Type B pancreatic cell (in vitro differentiated cells): ENCODE measurements around the gene LYPLA2. TPM values are rescaled to one million over a fixed set of nuclear protein-coding genes. Genes with fewer than 3 reads are reported as not detected.
"Not testable (repeated sequence)": the region's sequence is repeated elsewhere in the genome, so short reads cannot be mapped to it uniquely, and the experiment has no call there.

Source experiments
- DNase-seq: peaks from one replicate; pipeline ENCODE4 v3.0.0; 2021; ENCODE audit warnings: mixed read lengths; ENCODE audit not compliant: unreplicated experiment; ENCODE audit errors: extremely low spot score
- H3K27ac Mint-ChIP-seq: 2 replicates; pipeline ENCODE4 v1.8.0; 2021; ENCODE audit warnings: mild to moderate bottlenecking, mixed read lengths
- H3K27me3 Mint-ChIP-seq: 2 replicates; pipeline ENCODE4 v1.8.0; 2021; ENCODE audit warnings: mixed read lengths
- H3K36me3 Mint-ChIP-seq: 2 replicates; pipeline ENCODE4 v1.8.0; 2021; ENCODE audit warnings: mixed read lengths
- H3K4me1 Mint-ChIP-seq: one replicate; pipeline ENCODE4 v1.8.0; 2021; ENCODE audit warnings: mixed read lengths; ENCODE audit not compliant: unreplicated experiment
- H3K4me3 Mint-ChIP-seq: 2 replicates; pipeline ENCODE4 v1.8.0; 2021; ENCODE audit warnings: mild to moderate bottlenecking, mixed read lengths
- H3K9me3 Mint-ChIP-seq: 2 replicates; pipeline ENCODE4 v1.8.0; 2021; ENCODE audit warnings: mixed read lengths
- CTCF ChIP-seq: fragments of 200-600 bp; sonication (generic); conservative IDR thresholded peaks from 2 replicates; pipeline ENCODE4 v1.5.0; 2021; ENCODE audit warnings: antibody characterized with exemption, mild to moderate bottlenecking
- total RNA-seq: library from RNA; stranded (reverse); gene quantifications from 2 replicates; pipeline ENCODE4 v1.2.1, GENCODE V29; 2021; ENCODE audit warnings: low replicate concordance

LYPLA2 gene
- total RNA-seq, 1 donor from 2014 or later = 83.6 TPM

DNA sequence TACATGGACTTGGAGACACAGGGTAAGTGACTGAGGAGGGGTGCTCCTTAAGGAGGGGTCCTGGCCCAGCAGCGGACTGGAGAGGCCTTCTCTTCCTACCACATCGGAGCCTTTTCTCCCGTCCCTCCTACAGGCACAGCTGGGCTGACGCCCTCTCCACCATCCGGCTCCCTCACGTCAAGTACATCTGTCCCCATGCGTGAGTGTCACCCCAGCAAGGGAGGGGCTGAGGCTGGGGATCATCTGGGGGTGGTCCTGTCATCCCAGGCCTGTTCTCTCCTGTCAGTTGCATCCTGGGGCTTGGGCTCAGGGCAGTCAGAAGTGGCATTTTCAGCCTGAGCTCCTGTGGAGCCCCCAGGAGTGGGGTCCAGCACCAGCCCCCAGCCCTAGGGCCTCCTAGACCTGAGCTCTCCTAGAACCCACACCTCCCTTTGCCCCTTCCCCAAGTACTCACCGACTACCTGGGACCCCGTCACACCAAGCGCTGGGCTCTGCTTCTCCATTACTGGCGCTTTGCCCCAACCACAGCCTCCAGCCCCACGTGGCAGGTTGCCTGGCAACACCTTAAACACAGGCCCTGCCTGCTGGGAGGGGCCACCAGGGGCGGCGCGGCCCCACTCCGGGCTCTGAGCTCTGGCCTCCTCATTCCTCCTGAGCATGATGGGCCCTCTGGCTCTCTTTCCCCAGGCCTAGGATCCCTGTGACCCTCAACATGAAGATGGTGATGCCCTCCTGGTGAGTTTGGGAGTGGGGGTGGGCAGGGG, 2.3 kb downstream of the LYPLA2 start:
- H3K27me3 Mint-ChIP-seq = no peaks in the 10 kb centered on the region
- H3K9me3 Mint-ChIP-seq = no peaks in the 10 kb centered on the region
- H3K4me1 Mint-ChIP-seq = peaks cover 6% of the 10 kb centered on the region
- H3K27ac Mint-ChIP-seq = no peak overlapping the region
- peak overlapping the region; percentile 67 for H3K4me3 Mint-ChIP-seq
- no peaks in the 10 kb centered on the region for H3K36me3 Mint-ChIP-seq
- no peak for TF ChIP-seq CTCF
- no peak for DNase-seq

GRCh38 chr1:23793861-23794731, 3.2 kb downstream of the LYPLA2 start:
- DNase-seq = no peak
- Mint-ChIP-seq H3K4me1 (peaks cover 6% of the 10 kb centered on the region), H3K27me3 (no peaks in the 10 kb centered on the region), H3K36me3 (no peaks in the 10 kb centered on the region), H3K4me3 (peak overlapping the region; percentile 28), H3K27ac (no peak overlapping the region), H3K9me3 (no peaks in the 10 kb centered on the region)
- TF ChIP-seq CTCF = no peak

- not testable (repeated sequence) for H3K27ac Mint-ChIP-seq, H3K36me3 Mint-ChIP-seq, H3K9me3 Mint-ChIP-seq
Measured at GRCh38 chr1:23794732-23795182, 3.8 kb downstream of the LYPLA2 start.

DNA sequence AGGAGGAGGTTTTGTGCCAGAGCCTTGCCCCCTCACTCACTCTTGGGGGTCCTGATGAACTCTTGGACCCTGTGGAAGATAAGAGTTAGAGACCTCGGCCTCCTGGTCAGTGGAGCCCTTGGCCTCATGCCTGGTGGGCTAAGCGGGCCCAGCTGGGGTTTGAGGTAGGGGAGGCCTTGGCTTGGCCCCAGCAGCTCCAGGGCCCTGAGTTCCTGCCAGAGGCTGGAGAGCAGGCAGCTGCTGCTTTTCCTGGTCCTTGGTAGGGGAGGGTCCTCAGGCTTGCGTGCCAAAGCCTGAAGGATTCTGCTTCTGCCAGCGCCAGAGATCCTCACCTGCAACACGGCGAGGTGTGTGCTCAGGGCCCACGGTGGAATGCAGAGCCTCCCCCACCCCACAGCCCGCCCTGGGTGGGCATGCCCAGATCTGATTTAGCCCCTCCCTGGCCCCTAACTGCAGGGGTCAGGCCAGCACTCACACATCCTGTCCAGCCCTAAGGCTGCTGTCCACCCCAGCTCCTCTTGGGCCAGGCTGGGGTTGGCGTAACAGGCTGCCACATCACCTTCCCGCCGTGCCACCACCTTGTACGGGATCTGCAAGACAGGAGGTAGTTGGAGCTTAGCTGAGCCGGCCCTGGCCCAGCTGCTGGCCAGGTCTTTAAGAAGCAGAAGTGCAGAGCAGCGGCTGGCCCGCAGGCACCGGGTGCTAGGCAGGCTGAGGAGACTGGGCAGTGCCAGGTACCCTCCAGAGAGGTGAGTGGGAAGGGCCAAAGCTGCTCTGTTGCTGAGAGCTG, 4.9 kb downstream of the LYPLA2 start:
- no peak for TF ChIP-seq CTCF
- no peaks in the 10 kb centered on the region for H3K9me3 Mint-ChIP-seq
- H3K4me3 Mint-ChIP-seq = no peak overlapping the region
- peak overlapping the region; percentile 40 for H3K27ac Mint-ChIP-seq
- no peak for DNase-seq
- no peaks in the 10 kb centered on the region for H3K27me3 Mint-ChIP-seq
- no peaks in the 10 kb centered on the region for H3K36me3 Mint-ChIP-seq
- H3K4me1 Mint-ChIP-seq = peaks cover 10% of the 10 kb centered on the region

More at GRCh38 chr1:23794732-23795182, 3.8 kb downstream of the LYPLA2 start:
- not testable (repeated sequence) for H3K4me1 Mint-ChIP-seq, H3K27me3 Mint-ChIP-seq, DNase-seq
- peak overlapping the region; percentile 28 for H3K4me3 Mint-ChIP-seq

- Mint-ChIP-seq H3K27me3 (no peaks in the 10 kb centered on the region), H3K36me3 (no peaks in the 10 kb centered on the region), H3K4me1 (peaks cover 10% of the 10 kb centered on the region), H3K27ac (peak overlapping the region; percentile 56), H3K4me3 (no peak overlapping the region), H3K9me3 (no peaks in the 10 kb centered on the region)
- no peak for DNase-seq
- no peak for TF ChIP-seq CTCF
Measured at GRCh38 chr1:23796466-23797271, 5.7 kb downstream of the LYPLA2 start.
